Activated CD4-positive, alpha-beta T cell treated with anti-CD3 and anti-CD28 coated beads for 36 hours (primary cell): ENCODE measurements around the gene PRR23C. TPM values are rescaled to one million over a fixed set of nuclear protein-coding genes. Genes with fewer than 3 reads are reported as not detected.

ENCODE experiments used
- total RNA-seq, 2 experiments: library from RNA; stranded (reverse); gene quantifications; one replicate each; pipeline ENCODE4 v1.2.3, GENCODE V29; 2021

The PRR23C gene
- total RNA-seq, 2 experiments from 2014 or later = not detected

Other genes with a start within 250 kb of the PRR23C start
- 10 to 100 TPM; 16.2 to 19.1 TPM for gene PIK3CB, start 210.0 kb downstream of the PRR23C start, total RNA-seq
- not detected for gene FOXL2, start 97.8 kb downstream of the PRR23C start, total RNA-seq
- gene FOXL2NB, start 97.7 kb downstream of the PRR23C start, total RNA-seq = not detected
- gene PRR23A, start 38.6 kb downstream of the PRR23C start, total RNA-seq = not detected
- not detected for gene PRR23B, start 24.0 kb downstream of the PRR23C start, total RNA-seq